PC-3 (cell line): ENCODE data around the gene VTA1. TPM values are rescaled to one million over a fixed set of nuclear protein-coding genes. Genes with fewer than 3 reads are reported as not detected.
"Not testable (repeated sequence)": the region's sequence is repeated elsewhere in the genome, so short reads cannot be mapped to it uniquely, and the experiment has no call there.

Experiments
- ATAC-seq: fragments of 200-7000 bp; cut with Tn5 transposase; 2 replicates; pipeline ENCODE4 v1.9.1; 2020; ENCODE audit warnings: mild to moderate bottlenecking, moderate library complexity
- BruUV-seq: library from RNA; stranded (reverse); fragments of 400-500 nt; replicated peaks from 2 replicates; lab custom pipeline; 2021; lab: Mats Ljungman, UMichigan
- CTCF ChIA-PET: fragments of 300-600 bp; sonication (Branson Sonifier 250); formaldehyde crosslinking; loops from one replicate; lab custom pipeline; 2022; ENCODE audit warnings: antibody characterized with exemption; lab: Charles Lee
- POLR2A ChIA-PET: fragments of 300-600 bp; sonication (Branson Sonifier 250); formaldehyde crosslinking; loops from one replicate; lab custom pipeline; 2022; ENCODE audit warnings: antibody characterized with exemption; ENCODE audit not compliant: unreplicated experiment; lab: Charles Lee
- DNase-seq: peaks from one replicate; pipeline ENCODE4 v3.0.0-alpha.2; 2015
- H2AFZ ChIP-seq: fragments of 300-600 bp; sonication (generic); 2 replicates; pipeline ENCODE4 v1.6.0; 2016; ENCODE audit warnings: antibody characterized with exemption, low read length
- H3F3A ChIP-seq: fragments of 300-600 bp; sonication (generic); one replicate; pipeline ENCODE4 v1.6.0; 2017; ENCODE audit warnings: antibody characterized with exemption, low read length, control low read depth, mild to moderate bottlenecking; ENCODE audit not compliant: unreplicated experiment
- H3K27ac ChIP-seq: fragments of 300-600 bp; sonication (generic); 2 replicates; pipeline ENCODE4 v1.5.1; 2016; ENCODE audit warnings: mild to moderate bottlenecking, low read length
- H3K27me3 ChIP-seq: fragments of 300-600 bp; sonication (generic); 2 replicates; pipeline ENCODE4 v1.6.1; 2016; ENCODE audit warnings: low read length, mixed read lengths
- H3K36me3 ChIP-seq: fragments of 300-600 bp; sonication (generic); 2 replicates; pipeline ENCODE4 v1.6.1; 2016; ENCODE audit warnings: low read depth, mixed run types, low read length, mixed read lengths
- H3K4me1 ChIP-seq: fragments of 300-600 bp; sonication (generic); 2 replicates; pipeline ENCODE4 v1.5.1; 2016; ENCODE audit warnings: low read length; ENCODE audit not compliant: insufficient read depth
- H3K4me2 ChIP-seq: fragments of 300-600 bp; sonication (generic); 2 replicates; pipeline ENCODE4 v1.6.0; 2016; ENCODE audit warnings: low read length
- H3K4me3 ChIP-seq: fragments of 300-600 bp; sonication (generic); 2 replicates; pipeline ENCODE4 v1.5.1; 2016; ENCODE audit warnings: mild to moderate bottlenecking, low read length, mixed read lengths
- H3K79me2 ChIP-seq: fragments of 300-600 bp; sonication (generic); 2 replicates; pipeline ENCODE4 v1.6.1; 2017; ENCODE audit warnings: low read length, mixed read lengths
- H3K9ac ChIP-seq: fragments of 300-600 bp; sonication (generic); 2 replicates; pipeline ENCODE4 v1.6.0; 2016; ENCODE audit warnings: mild to moderate bottlenecking, low read length
- H3K9me2 ChIP-seq: fragments of 300-600 bp; sonication (generic); replicated peaks from 2 replicates; pipeline ENCODE4 v1.6.1; 2016; ENCODE audit warnings: mixed run types, low read length, mixed read lengths
- H3K9me3 ChIP-seq: fragments of 300-600 bp; sonication (generic); 2 replicates; pipeline ENCODE4 v1.6.1; 2016; ENCODE audit warnings: low read length, mixed read lengths
- H4K20me1 ChIP-seq: fragments of 300-600 bp; sonication (generic); 2 replicates; pipeline ENCODE4 v1.6.1; 2016; ENCODE audit warnings: low read length, mixed read lengths
- EZH2 ChIP-seq: fragments of 300-600 bp; sonication (generic); IDR thresholded peaks from one replicate; pipeline ENCODE4 v1.6.1; 2017; ENCODE audit warnings: antibody characterized with exemption, mild to moderate bottlenecking, low read length; ENCODE audit not compliant: unreplicated experiment
- EZH2phosphoT487 ChIP-seq: fragments of 300-600 bp; sonication (generic); IDR thresholded peaks from 2 replicates; pipeline ENCODE4 v1.6.1; 2018; ENCODE audit warnings: mild to moderate bottlenecking, antibody characterized with exemption, low read length, borderline replicate concordance
- intact Hi-C: fragments of 100-400 bp; cut with micrococcal nuclease; formaldehyde crosslinking; loops from 2 replicates; pipeline ENCODE4 v1.9.0; 2023
- total RNA-seq: library from RNA; depleted of rRNA; stranded (reverse); fragments of >200 nt; gene quantifications from 2 replicates; pipeline ENCODE4 v1.2.3, GENCODE V29; 2014
- TF ChIP-seq, protein P1 (sequence below): fragments of 300-600 bp; sonication (generic); conservative IDR thresholded peaks from 2 replicates; pipeline ENCODE4 v1.5.1; 2017; ENCODE audit warnings: antibody characterized with exemption, low read depth, mild to moderate bottlenecking, low read length

Gene VTA1
- total RNA-seq, 1 experiment from 2014 or later, result 38.6 TPM

GRCh38 chr6:142185641-142186040, 38.6 kb downstream of the VTA1 start:
- no TSS peak for BruUV-seq
- Histone ChIP-seq H3K4me1 (no peaks in the 10 kb centered on the region), H3K9me2 (no peaks in the 10 kb centered on the region), H3K27ac (no peak overlapping the region), H3K9ac (no peak overlapping the region), H3K9me3 (no peaks in the 10 kb centered on the region), H3K27me3 (no peaks in the 10 kb centered on the region), H3K36me3 (no peaks in the 10 kb centered on the region), H3K4me2 (no peak overlapping the region), H4K20me1 (no peaks in the 10 kb centered on the region), H3K4me3 (no peak overlapping the region), H2AFZ (no peak overlapping the region), H3F3A (no peaks in the 10 kb centered on the region), H3K79me2 (no peaks in the 10 kb centered on the region)
- no peak for ATAC-seq
- DNase-seq, result no peak
- TF ChIP-seq, protein P1, sequence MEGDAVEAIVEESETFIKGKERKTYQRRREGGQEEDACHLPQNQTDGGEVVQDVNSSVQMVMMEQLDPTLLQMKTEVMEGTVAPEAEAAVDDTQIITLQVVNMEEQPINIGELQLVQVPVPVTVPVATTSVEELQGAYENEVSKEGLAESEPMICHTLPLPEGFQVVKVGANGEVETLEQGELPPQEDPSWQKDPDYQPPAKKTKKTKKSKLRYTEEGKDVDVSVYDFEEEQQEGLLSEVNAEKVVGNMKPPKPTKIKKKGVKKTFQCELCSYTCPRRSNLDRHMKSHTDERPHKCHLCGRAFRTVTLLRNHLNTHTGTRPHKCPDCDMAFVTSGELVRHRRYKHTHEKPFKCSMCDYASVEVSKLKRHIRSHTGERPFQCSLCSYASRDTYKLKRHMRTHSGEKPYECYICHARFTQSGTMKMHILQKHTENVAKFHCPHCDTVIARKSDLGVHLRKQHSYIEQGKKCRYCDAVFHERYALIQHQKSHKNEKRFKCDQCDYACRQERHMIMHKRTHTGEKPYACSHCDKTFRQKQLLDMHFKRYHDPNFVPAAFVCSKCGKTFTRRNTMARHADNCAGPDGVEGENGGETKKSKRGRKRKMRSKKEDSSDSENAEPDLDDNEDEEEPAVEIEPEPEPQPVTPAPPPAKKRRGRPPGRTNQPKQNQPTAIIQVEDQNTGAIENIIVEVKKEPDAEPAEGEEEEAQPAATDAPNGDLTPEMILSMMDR, result no peak
- no peak for TF ChIP-seq EZH2
- intact Hi-C loops, result no loop called here
- POLR2A ChIA-PET, result no interaction called here
- CTCF ChIA-PET, result no interaction called here

GRCh38 chr6:142187209-142187608, 40.1 kb downstream of the VTA1 start:
- peak; percentile 35; the same call in 1 of the 2 replicates for ATAC-seq
- no peaks in the 10 kb centered on the region for H3K36me3 ChIP-seq
- H3K4me3 ChIP-seq, result no peak overlapping the region
- CTCF ChIA-PET, result no interaction called here
- no peaks in the 10 kb centered on the region for H3K27me3 ChIP-seq
- no TSS peak for BruUV-seq
- H3K9me3 ChIP-seq, result no peaks in the 10 kb centered on the region
- peak; percentile 16 for DNase-seq
- no peaks in the 10 kb centered on the region for H3K4me1 ChIP-seq
- no peaks in the 10 kb centered on the region for H3K79me2 ChIP-seq
- no peak overlapping the region for H2AFZ ChIP-seq
- no peak overlapping the region for H3K27ac ChIP-seq
- TF ChIP-seq EZH2phosphoT487 (no peak), EZH2 (no peak)
- TF ChIP-seq, protein P1, result no peak
- no peaks in the 10 kb centered on the region for H3K9me2 ChIP-seq
- H3K4me2 ChIP-seq, result no peak overlapping the region
- H3K9ac ChIP-seq, result no peak overlapping the region
- H3F3A ChIP-seq, result no peaks in the 10 kb centered on the region
- intact Hi-C loops, result no loop called here
- H4K20me1 ChIP-seq, result no peaks in the 10 kb centered on the region
- POLR2A ChIA-PET, result no interaction called here

DNA sequence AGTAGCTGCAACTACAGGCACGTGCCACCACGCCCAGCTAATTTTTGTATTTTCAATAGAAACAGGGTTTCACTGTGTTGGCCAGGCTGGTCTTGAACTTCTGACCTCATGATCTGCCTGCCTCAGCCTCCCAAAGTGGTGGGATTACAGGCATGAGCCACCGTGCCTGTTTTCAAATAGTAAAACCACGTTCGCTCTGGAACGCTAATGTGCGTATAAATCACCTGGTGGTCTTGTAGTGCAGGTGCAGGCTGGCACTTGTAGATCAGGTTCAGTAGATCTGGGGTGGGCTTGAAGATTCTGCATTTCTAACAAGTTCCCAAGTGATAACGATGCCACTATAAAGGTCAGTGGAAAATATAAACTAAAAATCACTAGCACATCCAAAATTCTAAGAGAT, 41.3 kb downstream of the VTA1 start:
- H3K27me3 ChIP-seq, H3K9ac ChIP-seq, H3K9me2 ChIP-seq, H2AFZ ChIP-seq, H3K4me1 ChIP-seq, intact Hi-C loops, ATAC-seq, CTCF ChIA-PET, DNase-seq, H3K79me2 ChIP-seq, H3K9me3 ChIP-seq, H4K20me1 ChIP-seq, H3K4me2 ChIP-seq, H3F3A ChIP-seq, BruUV-seq, H3K36me3 ChIP-seq, H3K4me3 ChIP-seq, H3K27ac ChIP-seq: not testable (repeated sequence)
- POLR2A ChIA-PET, result interaction anchor here (0.6 kb wide), 1 partner anchor 404 kb away, joined by 6 read pairs; no protein-coding TSS in a partner anchor
